ENCODE results near the gene PTOV1. TPM values are rescaled to one million over a fixed set of nuclear protein-coding genes. Genes with fewer than 3 reads are reported as not detected.
A peak's percentile ranks its signal among the peaks of the same experiment; 100 is the strongest.

The PTOV1 gene
- total and polyA plus RNA-seq, 12 donors, result 78.7 to 620 (median 275) TPM

- Histone ChIP-seq H3K36me3 (replicated peaks in 1 of 2) (peaks cover 0 to 84% of the 10 kb centered on the region in 2 donors), H3K27me3 (no peaks in the 10 kb centered on the region), H3K9me3 (replicated peaks in 1 of 3) (no peaks in the 10 kb centered on the region), H3K4me1 (replicated peaks in 1 of 2) (peaks cover 33 to 73% of the 10 kb centered on the region in 2 donors), H3K27ac (peak overlapping the region; percentile 69 to 94 (median 81)), H3K4me3 (peak overlapping the region in 1 of 4 donors; percentile 19)
- TF ChIP-seq, protein P1, sequence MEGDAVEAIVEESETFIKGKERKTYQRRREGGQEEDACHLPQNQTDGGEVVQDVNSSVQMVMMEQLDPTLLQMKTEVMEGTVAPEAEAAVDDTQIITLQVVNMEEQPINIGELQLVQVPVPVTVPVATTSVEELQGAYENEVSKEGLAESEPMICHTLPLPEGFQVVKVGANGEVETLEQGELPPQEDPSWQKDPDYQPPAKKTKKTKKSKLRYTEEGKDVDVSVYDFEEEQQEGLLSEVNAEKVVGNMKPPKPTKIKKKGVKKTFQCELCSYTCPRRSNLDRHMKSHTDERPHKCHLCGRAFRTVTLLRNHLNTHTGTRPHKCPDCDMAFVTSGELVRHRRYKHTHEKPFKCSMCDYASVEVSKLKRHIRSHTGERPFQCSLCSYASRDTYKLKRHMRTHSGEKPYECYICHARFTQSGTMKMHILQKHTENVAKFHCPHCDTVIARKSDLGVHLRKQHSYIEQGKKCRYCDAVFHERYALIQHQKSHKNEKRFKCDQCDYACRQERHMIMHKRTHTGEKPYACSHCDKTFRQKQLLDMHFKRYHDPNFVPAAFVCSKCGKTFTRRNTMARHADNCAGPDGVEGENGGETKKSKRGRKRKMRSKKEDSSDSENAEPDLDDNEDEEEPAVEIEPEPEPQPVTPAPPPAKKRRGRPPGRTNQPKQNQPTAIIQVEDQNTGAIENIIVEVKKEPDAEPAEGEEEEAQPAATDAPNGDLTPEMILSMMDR (IDR thresholded peaks at IDR 0.05), result no peak
- peak in 1 of 2 donors; percentile 25 for TF ChIP-seq POLR2A (IDR thresholded peaks at IDR 0.05)
- peak; percentile 54 to 77 (median 69) for DNase-seq
- intact Hi-C loops (cut with DNase I), result no loop called here
- WGBS, 4 donors, result 51 to 58% (median 57%) methylated on average over 13 to 22 of the region's 22 CpGs
Measured at GRCh38 chr19:49859682-49860335, 8.8 kb downstream of the PTOV1 start.

GRCh38 chr19:49860336-49861102, 9.6 kb downstream of the PTOV1 start:
- TF ChIP-seq, protein P1 (IDR thresholded peaks at IDR 0.05), result no peak
- TF ChIP-seq POLR2A (IDR thresholded peaks at IDR 0.05), result no peak
- intact Hi-C loops (cut with DNase I), result no loop called here
- no peaks in the 10 kb centered on the region for H3K9me3 ChIP-seq (replicated peaks in 1 of 3)
- no peaks in the 10 kb centered on the region for H3K27me3 ChIP-seq
- peak overlapping the region; percentile 69 to 94 (median 81) for H3K27ac ChIP-seq
- 39 to 49% (median 48%) methylated on average over 8 to 17 of the region's 17 CpGs for WGBS, 4 donors
- peak in 5 of 7 donors; percentile 30 to 64 (median 46) for DNase-seq
- peak overlapping the region in 1 of 4 donors; percentile 19 for H3K4me3 ChIP-seq
- H3K4me1 ChIP-seq (replicated peaks in 1 of 2), result peaks cover 37 to 78% of the 10 kb centered on the region in 2 donors
- peaks cover 0 to 79% of the 10 kb centered on the region in 2 donors for H3K36me3 ChIP-seq (replicated peaks in 1 of 2)

DNA sequence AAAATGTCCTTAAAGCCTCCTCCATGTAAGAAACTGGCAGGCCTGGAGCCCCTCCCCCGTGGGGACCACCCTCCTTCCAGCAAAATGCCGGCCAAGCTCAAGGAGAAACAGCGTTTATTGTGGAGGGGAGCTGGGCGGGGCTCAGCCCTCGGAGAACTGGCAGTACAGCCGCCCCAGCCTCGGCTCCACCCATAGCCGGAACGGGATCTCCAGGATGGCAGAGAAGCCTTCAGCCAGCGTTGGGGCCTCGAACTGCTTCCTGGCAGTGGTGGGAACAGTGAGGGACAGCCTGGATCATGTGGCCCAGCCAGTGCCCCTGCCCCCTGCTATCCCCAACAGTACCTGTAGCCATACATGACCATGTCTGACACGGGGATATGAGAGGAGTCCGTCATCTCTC, 10.1 kb downstream of the PTOV1 start:
- no peaks in the 10 kb centered on the region for H3K27me3 ChIP-seq
- peaks cover 0 to 74% of the 10 kb centered on the region in 2 donors for H3K36me3 ChIP-seq (replicated peaks in 1 of 2)
- peak overlapping the region in 1 of 4 donors; percentile 19 for H3K4me3 ChIP-seq
- peak overlapping the region; percentile 69 to 94 (median 81) for H3K27ac ChIP-seq
- peak; percentile 71 to 88 (median 85) for DNase-seq
- no peaks in the 10 kb centered on the region for H3K9me3 ChIP-seq (replicated peaks in 1 of 3)
- 12 to 37% (median 34%) methylated on average over 4 to 13 of the region's 13 CpGs; no CpG with 5 or more reads in 1 of the 4 donors for WGBS, 4 donors
- peaks cover 43 to 84% of the 10 kb centered on the region in 2 donors for H3K4me1 ChIP-seq (replicated peaks in 1 of 2)
- TF ChIP-seq, protein P1 (IDR thresholded peaks at IDR 0.05), result no peak
- TF ChIP-seq POLR2A (IDR thresholded peaks at IDR 0.05), result peak in 1 of 2 donors; percentile 25
- intact Hi-C loops (cut with DNase I), result no loop called here
